Fibroblast of the aortic adventitia (primary cell): ENCODE data around the gene PLCL2. TPM values are rescaled to one million over a fixed set of nuclear protein-coding genes. Genes with fewer than 3 reads are reported as not detected.
A peak's percentile ranks its signal among the peaks of the same experiment; 100 is the strongest.

Experiments
- DNase-seq: peaks from one replicate; pipeline ENCODE4 v3.0.0-alpha.2; 2010; ENCODE audit warnings: low read depth
- H3K4me3 ChIP-seq: 2 replicates; pipeline ENCODE4 v1.5.1; 2011; ENCODE audit warnings: low read depth, mild to moderate bottlenecking, control low read depth, low read length, moderate library complexity
- CTCF ChIP-seq: IDR thresholded peaks from 2 replicates; pipeline ENCODE4 v1.5.1; 2011; ENCODE audit warnings: mild to moderate bottlenecking, low read length, control low read depth, inconsistent platforms; ENCODE audit not compliant: insufficient read depth
- total RNA-seq: library from RNA; depleted of rRNA; stranded (reverse); fragments of >200 nt; gene quantifications from 2 replicates; pipeline ENCODE4 v1.2.3, GENCODE V29; 2012; ENCODE audit warnings: low replicate concordance

PLCL2 gene
- total RNA-seq, 1 donor, result 11.6 TPM

DNA sequence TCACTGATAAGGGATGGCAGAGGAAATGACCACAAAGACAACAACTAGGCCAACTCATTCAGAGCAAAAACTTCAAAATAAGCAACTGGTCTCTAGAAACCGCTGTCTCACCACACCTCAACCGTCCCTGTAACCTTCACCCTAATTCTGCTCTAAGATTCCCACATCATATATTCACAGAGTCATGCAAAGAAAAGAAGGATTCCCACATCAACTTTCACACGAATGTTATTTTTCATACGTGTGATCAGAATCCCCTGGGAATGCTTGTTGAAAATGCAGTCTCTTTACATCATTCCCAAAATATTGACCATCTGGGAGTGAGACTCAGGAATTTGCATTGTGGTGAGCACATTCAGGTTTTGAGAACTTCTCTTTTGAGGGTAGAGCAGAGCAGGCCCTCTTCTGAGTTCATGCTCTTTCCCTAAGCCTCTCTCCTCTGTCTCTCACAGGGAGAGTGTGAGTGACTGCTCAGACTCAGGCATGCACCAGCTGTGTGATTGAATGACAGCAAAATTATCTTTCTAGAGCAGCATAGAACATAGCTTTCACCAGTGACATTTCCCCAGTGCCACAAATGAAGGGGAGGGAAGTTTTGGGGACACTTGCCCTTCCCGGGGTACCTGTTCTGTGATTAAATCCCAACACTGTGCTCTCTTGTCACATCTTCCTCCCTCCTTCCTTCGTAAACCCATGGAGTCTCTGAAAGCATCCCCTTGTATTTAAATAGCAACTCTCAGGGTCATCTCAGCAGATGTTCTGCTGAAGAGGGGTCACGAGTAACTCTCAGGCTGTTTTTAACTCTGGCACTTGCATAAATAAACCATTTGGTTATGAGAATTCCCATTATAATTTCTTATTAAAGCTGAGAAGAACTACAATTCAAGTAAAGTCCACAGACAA, 170.9 kb downstream of the PLCL2 start:
- DNase-seq, result peak; percentile 82
- H3K4me3 ChIP-seq, result no peak overlapping the region
- no peak for TF ChIP-seq CTCF

DNA sequence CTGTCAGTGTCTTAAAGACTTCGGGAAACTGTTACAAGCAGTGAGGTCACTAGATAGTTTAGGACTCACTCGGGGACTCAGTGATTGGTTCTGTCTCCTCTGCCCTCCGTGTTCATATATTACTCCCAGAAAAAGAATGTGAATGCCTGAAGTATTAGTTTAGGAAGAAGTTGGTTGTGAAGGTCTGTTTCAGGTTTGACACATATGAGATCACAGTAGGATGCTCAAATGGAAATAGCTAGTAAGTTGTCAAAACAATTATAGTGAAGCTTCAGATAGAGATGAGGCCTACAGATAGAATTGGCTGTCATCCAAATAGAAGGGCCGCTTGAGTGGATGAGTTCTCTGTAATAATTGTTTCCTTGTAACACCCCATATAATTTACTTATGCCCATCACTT, 172.6 kb downstream of the PLCL2 start:
- TF ChIP-seq CTCF, result no peak
- H3K4me3 ChIP-seq, result no peak overlapping the region
- peak; percentile 37 for DNase-seq

- no peak for TF ChIP-seq CTCF
Observed at GRCh38 chr3:17059989-17060550, 175.3 kb downstream of the PLCL2 start.

DNA sequence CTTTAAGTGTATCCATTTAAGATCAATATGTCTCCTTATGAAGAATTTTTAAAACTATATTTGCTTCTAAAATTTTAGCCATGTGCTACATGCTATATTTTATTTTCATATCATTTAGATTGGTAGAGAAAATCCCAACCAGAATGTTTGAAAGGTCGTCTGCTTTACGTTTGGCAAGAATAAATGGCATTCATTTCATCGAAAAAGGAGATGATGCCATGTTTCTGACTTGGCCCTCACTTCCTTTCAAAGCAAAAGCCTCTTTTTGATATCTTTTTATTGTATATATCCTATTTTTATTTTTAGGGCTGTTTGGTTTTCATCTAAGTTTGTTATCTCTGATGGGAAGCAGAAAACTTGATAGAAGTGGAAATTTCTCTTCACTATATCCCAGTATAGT, 176.2 kb downstream of the PLCL2 start:
- H3K4me3 ChIP-seq, result no peak overlapping the region
- TF ChIP-seq CTCF, result no peak
- DNase-seq, result no peak

More at GRCh38 chr3:17059989-17060550, 175.3 kb downstream of the PLCL2 start:
- no peak overlapping the region for H3K4me3 ChIP-seq
- no peak for DNase-seq

- TF ChIP-seq CTCF, result no peak
- no peak overlapping the region for H3K4me3 ChIP-seq
- DNase-seq, result no peak
Observed at GRCh38 chr3:17062736-17063135, 178.0 kb downstream of the PLCL2 start.

- H3K4me3 ChIP-seq, result no peak overlapping the region
- DNase-seq, result no peak
- no peak for TF ChIP-seq CTCF
Observed at GRCh38 chr3:17063596-17063995, 178.8 kb downstream of the PLCL2 start.
